ENCODE measurements around the gene HSPA5. TPM values are rescaled to one million over a fixed set of nuclear protein-coding genes. Genes with fewer than 3 reads are reported as not detected.

The HSPA5 gene
- total and polyA plus RNA-seq, 4 donors, result 108 to 342 (median 237) TPM

DNA sequence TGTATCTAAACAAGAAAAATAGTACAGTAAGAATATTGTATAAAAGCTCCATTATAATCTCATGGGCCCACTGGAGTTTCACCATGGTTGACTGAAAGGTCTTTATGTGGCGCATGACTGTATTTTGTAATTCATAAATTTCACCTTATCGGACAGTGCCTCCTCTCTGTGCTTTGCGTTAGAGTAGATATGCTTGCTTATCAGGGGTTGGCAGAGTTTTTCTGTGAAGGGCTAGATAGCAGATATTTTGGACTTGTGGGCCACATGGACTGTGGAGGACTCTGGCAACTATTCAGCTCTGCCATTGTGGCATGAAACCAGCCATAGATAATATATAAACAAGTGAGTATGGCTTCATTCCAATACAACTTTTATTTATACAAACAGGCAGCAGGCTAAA lies 43.7 kb upstream of the HSPA5 start:
- no peaks in the 10 kb centered on the region for H3K36me3 ChIP-seq (ENCODE audit: control insufficient read depth in 4 of 4, insufficient read depth in 3 of 4, low read depth in 1 of 4, low read length in 3 of 4)
- peaks cover 0 to 5% (median 1%) of the 10 kb centered on the region in 4 donors for H3K4me1 ChIP-seq (ENCODE audit: control insufficient read depth in 4 of 4, insufficient read depth in 4 of 4, low read length in 3 of 4)
- no peak overlapping the region for H3K27ac ChIP-seq (ENCODE audit: low read depth in 1 of 2, low read length in 2 of 2)
- TF ChIP-seq, protein P1, sequence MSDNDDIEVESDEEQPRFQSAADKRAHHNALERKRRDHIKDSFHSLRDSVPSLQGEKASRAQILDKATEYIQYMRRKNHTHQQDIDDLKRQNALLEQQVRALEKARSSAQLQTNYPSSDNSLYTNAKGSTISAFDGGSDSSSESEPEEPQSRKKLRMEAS (IDR thresholded peaks at IDR 0.05), result no peak
- TF ChIP-seq YY1 (IDR thresholded peaks at IDR 0.05) (no peak), RXRA (IDR thresholded peaks at IDR 0.05) (no peak), GABPA (IDR thresholded peaks at IDR 0.05 in 1 of 2, conservative IDR thresholded peaks at IDR 0.05 in 1 of 2) (no peak)
- H3K4me3 ChIP-seq (ENCODE audit: low read depth in 1 of 3, low read length in 3 of 3), result no peak overlapping the region
- H3K27me3 ChIP-seq (ENCODE audit: control insufficient read depth in 4 of 4, insufficient read depth in 4 of 4, low read length in 3 of 4), result no peaks in the 10 kb centered on the region
- H3K9me3 ChIP-seq (ENCODE audit: control insufficient read depth in 4 of 4, low read length in 3 of 4), result no peaks in the 10 kb centered on the region
- DNase-seq (ENCODE audit: low spot score), result peak; percentile 66
- H3K9ac ChIP-seq (ENCODE audit: low read depth in 1 of 2, low read length in 2 of 2), result no peak overlapping the region
- WGBS, result 85% methylated on average over 3 of the region's 3 CpGs

DNA sequence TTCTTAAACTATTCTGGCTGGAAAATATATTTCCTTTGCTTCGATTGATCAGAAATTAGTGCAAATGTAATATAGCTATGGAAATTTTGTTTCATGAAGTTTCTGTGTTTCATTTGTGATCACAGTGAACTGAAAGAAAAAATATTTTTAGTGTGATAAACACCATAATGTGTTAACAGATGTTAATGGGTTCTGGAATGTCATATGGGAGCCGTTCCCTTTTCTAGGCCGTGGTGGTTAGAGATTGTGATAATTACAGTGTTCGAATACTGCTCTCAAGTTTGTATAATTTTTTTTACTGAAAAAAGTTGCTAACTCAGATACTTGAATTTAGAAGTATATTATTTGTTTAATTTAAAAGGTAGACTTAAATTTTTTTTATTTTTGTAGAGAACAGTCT lies 39.8 kb upstream of the HSPA5 start:
- TF ChIP-seq, protein P1 (IDR thresholded peaks at IDR 0.05), result no peak
- no peak for TF ChIP-seq JUND (IDR thresholded peaks at IDR 0.05)
- TF ChIP-seq YY1 (IDR thresholded peaks at IDR 0.05), result no peak
- TF ChIP-seq HNF4G (IDR thresholded peaks at IDR 0.05), result no peak
- no peak for TF ChIP-seq RAD21 (IDR thresholded peaks at IDR 0.05)
- TF ChIP-seq, protein P2, sequence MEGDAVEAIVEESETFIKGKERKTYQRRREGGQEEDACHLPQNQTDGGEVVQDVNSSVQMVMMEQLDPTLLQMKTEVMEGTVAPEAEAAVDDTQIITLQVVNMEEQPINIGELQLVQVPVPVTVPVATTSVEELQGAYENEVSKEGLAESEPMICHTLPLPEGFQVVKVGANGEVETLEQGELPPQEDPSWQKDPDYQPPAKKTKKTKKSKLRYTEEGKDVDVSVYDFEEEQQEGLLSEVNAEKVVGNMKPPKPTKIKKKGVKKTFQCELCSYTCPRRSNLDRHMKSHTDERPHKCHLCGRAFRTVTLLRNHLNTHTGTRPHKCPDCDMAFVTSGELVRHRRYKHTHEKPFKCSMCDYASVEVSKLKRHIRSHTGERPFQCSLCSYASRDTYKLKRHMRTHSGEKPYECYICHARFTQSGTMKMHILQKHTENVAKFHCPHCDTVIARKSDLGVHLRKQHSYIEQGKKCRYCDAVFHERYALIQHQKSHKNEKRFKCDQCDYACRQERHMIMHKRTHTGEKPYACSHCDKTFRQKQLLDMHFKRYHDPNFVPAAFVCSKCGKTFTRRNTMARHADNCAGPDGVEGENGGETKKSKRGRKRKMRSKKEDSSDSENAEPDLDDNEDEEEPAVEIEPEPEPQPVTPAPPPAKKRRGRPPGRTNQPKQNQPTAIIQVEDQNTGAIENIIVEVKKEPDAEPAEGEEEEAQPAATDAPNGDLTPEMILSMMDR (IDR thresholded peaks at IDR 0.05; ENCODE audit: low read depth, low read length, missing input control), result no peak
- TF ChIP-seq, protein P3, sequence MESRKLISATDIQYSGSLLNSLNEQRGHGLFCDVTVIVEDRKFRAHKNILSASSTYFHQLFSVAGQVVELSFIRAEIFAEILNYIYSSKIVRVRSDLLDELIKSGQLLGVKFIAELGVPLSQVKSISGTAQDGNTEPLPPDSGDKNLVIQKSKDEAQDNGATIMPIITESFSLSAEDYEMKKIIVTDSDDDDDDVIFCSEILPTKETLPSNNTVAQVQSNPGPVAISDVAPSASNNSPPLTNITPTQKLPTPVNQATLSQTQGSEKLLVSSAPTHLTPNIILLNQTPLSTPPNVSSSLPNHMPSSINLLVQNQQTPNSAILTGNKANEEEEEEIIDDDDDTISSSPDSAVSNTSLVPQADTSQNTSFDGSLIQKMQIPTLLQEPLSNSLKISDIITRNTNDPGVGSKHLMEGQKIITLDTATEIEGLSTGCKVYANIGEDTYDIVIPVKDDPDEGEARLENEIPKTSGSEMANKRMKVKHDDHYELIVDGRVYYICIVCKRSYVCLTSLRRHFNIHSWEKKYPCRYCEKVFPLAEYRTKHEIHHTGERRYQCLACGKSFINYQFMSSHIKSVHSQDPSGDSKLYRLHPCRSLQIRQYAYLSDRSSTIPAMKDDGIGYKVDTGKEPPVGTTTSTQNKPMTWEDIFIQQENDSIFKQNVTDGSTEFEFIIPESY (IDR thresholded peaks at IDR 0.05), result no peak
- TF ChIP-seq FOXA1 (IDR thresholded peaks at IDR 0.05), result no peak
- TF ChIP-seq, protein P4, sequence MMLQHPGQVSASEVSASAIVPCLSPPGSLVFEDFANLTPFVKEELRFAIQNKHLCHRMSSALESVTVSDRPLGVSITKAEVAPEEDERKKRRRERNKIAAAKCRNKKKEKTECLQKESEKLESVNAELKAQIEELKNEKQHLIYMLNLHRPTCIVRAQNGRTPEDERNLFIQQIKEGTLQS (IDR thresholded peaks at IDR 0.05), result no peak
- TF ChIP-seq RXRA (IDR thresholded peaks at IDR 0.05), result no peak
- TF ChIP-seq HNF4A (conservative IDR thresholded peaks at IDR 0.05), result no peak
- TF ChIP-seq GABPA (IDR thresholded peaks at IDR 0.05 in 1 of 2, conservative IDR thresholded peaks at IDR 0.05 in 1 of 2), result no peak
- TF ChIP-seq, protein P5, sequence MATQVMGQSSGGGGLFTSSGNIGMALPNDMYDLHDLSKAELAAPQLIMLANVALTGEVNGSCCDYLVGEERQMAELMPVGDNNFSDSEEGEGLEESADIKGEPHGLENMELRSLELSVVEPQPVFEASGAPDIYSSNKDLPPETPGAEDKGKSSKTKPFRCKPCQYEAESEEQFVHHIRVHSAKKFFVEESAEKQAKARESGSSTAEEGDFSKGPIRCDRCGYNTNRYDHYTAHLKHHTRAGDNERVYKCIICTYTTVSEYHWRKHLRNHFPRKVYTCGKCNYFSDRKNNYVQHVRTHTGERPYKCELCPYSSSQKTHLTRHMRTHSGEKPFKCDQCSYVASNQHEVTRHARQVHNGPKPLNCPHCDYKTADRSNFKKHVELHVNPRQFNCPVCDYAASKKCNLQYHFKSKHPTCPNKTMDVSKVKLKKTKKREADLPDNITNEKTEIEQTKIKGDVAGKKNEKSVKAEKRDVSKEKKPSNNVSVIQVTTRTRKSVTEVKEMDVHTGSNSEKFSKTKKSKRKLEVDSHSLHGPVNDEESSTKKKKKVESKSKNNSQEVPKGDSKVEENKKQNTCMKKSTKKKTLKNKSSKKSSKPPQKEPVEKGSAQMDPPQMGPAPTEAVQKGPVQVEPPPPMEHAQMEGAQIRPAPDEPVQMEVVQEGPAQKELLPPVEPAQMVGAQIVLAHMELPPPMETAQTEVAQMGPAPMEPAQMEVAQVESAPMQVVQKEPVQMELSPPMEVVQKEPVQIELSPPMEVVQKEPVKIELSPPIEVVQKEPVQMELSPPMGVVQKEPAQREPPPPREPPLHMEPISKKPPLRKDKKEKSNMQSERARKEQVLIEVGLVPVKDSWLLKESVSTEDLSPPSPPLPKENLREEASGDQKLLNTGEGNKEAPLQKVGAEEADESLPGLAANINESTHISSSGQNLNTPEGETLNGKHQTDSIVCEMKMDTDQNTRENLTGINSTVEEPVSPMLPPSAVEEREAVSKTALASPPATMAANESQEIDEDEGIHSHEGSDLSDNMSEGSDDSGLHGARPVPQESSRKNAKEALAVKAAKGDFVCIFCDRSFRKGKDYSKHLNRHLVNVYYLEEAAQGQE (IDR thresholded peaks at IDR 0.05), result no peak
- no peak for TF ChIP-seq FOXA2 (IDR thresholded peaks at IDR 0.05)
- no peak for TF ChIP-seq SP1 (IDR thresholded peaks at IDR 0.05)
- no peak for TF ChIP-seq EGR1 (IDR thresholded peaks at IDR 0.05; ENCODE audit: low read depth in 2 of 2)
- no peak for TF ChIP-seq NR2F2 (IDR thresholded peaks at IDR 0.05)
- no peak for TF ChIP-seq TAF1 (conservative IDR thresholded peaks at IDR 0.05)
- Histone ChIP-seq H3K4me3 (ENCODE audit: low read depth in 1 of 3, low read length in 3 of 3) (no peak overlapping the region), H3K27ac (ENCODE audit: low read depth in 1 of 2, low read length in 2 of 2) (no peak overlapping the region), H3K4me1 (ENCODE audit: control insufficient read depth in 4 of 4, insufficient read depth in 4 of 4, low read length in 3 of 4) (peaks cover 0 to 11% (median 0%) of the 10 kb centered on the region in 4 donors), H3K9ac (ENCODE audit: low read depth in 1 of 2, low read length in 2 of 2) (no peak overlapping the region), H3K36me3 (ENCODE audit: control insufficient read depth in 4 of 4, insufficient read depth in 3 of 4, low read depth in 1 of 4, low read length in 3 of 4) (no peaks in the 10 kb centered on the region), H3K27me3 (ENCODE audit: control insufficient read depth in 4 of 4, insufficient read depth in 4 of 4, low read length in 3 of 4) (no peaks in the 10 kb centered on the region), H3K9me3 (ENCODE audit: control insufficient read depth in 4 of 4, low read length in 3 of 4) (no peaks in the 10 kb centered on the region)
- DNase-seq (ENCODE audit: low spot score), result no peak
- WGBS, result 92% methylated on average over 4 of the region's 4 CpGs
